GM21367 (cell line): ENCODE measurements around the gene VPS39.

Experiments
- ATAC-seq: cut with Tn5 transposase; IDR thresholded peaks from one replicate; pipeline ENCODE4 v1.9.1; 2021; ENCODE audit not compliant: unreplicated experiment

The VPS39 gene

GRCh38 chr15:42130246-42130986 is 77.7 kb downstream of the VPS39 start:
- no peak for ATAC-seq

- no peak for ATAC-seq
Measured at GRCh38 chr15:42129364-42129763, 78.7 kb downstream of the VPS39 start.

GRCh38 chr15:42128476-42128875 is 79.6 kb downstream of the VPS39 start:
- no peak for ATAC-seq

- ATAC-seq = no peak
Measured at GRCh38 chr15:42123546-42123945, 84.6 kb downstream of the VPS39 start.

GRCh38 chr15:42121682-42122081 is 86.4 kb downstream of the VPS39 start:
- ATAC-seq = no peak

GRCh38 chr15:42121021-42121420 is 87.1 kb downstream of the VPS39 start:
- no peak for ATAC-seq

- no peak for ATAC-seq
Measured at GRCh38 chr15:42120285-42120684, 87.8 kb downstream of the VPS39 start.

- ATAC-seq = no peak
Measured at GRCh38 chr15:42119446-42119760, 88.7 kb downstream of the VPS39 start.

GRCh38 chr15:42118650-42119445 is 89.3 kb downstream of the VPS39 start:
- no peak for ATAC-seq

GRCh38 chr15:42111924-42112323 is 96.2 kb downstream of the VPS39 start:
- ATAC-seq = no peak

GRCh38 chr15:42110367-42110766 is 97.7 kb downstream of the VPS39 start:
- no peak for ATAC-seq

- ATAC-seq = no peak
Measured at GRCh38 chr15:42108806-42109205, 99.3 kb downstream of the VPS39 start.
